Measurements from ENCODE around the gene MAST4.

GRCh38 chr5:67215519-67216471 lies 619.6 kb downstream of the MAST4 start:
- TF ChIP-seq CTCF (conservative IDR thresholded peaks at IDR 0.05; ENCODE audit: low read length) (no peak), EZH2phosphoT487 (IDR thresholded peaks at IDR 0.05; ENCODE audit: borderline replicate concordance, low read depth, low read length) (no peak)
